HG02759 (cell line): ENCODE results near the gene CUL5.

Experiments used
- ATAC-seq: cut with Tn5 transposase; IDR thresholded peaks from one replicate; pipeline ENCODE4 v1.9.1; 2021; ENCODE audit warnings: mild to moderate bottlenecking, moderate library complexity; ENCODE audit not compliant: unreplicated experiment

CUL5 gene

DNA sequence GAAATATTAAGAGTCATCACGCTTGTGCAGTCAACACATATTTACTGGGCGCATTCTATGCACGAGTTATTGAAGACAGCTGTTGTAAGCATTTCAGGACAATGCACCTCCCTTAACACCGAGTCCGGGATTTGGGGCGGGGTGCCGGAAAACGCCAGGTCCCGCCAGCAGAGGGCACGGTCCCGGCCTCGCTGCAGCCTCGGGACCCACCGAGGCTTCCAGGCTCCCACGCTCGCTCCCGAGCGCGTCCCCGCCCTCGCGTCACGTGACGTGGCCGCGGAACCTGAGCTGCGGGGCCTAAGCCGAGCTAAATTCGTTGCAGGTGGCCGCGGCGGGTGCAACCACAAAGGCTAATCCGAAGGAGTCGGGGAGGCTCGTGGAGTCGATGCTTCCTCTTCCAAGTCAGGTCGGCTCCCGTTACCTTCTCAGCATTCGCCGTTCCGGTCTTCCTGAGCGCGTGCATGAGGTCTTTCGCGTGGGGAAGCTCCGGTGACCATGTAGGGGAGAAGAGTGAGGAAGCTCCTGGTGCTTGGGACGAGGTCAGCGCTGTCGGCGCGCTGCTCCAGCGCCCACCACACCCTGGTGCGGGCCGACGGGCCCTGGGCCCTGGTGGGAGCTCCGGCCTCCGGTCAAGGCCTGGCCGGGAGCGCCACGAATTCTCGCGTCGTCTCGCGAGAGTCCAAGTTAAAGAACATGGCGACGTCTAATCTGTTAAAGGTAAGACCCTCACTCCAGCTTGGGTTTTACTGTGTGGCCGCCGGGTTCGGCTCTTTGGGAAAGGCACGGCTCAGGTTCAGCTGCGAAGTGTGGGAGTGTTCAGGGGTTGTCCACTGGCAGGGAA lies at the start of gene CUL5:
Gene CUL5, plus strand, starts transcription at position 243 of the 841 bp plus-strand sequence. Its CDS starts 451 bp downstream, at position 694.
- peak; percentile 88 for ATAC-seq

DNA sequence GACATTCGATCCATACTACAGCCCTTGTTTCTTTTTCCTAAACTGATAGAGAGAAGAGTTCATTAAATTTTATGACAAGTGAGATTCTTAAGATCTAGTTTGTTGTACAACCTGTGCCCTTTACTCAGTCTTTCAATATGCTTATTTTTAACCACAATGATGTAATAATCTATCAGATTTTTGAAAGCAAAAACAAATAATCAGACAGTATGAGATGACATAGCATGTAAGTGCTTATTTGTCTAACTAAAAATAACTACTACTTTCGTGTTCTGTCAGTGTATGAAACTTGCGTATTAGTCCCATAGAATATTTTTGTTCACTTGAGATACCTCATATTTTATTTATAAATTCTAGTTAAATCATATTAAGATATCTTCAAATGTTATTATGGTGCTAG lies 47.2 kb upstream of the CUL5 start:
- no peak for ATAC-seq

DNA sequence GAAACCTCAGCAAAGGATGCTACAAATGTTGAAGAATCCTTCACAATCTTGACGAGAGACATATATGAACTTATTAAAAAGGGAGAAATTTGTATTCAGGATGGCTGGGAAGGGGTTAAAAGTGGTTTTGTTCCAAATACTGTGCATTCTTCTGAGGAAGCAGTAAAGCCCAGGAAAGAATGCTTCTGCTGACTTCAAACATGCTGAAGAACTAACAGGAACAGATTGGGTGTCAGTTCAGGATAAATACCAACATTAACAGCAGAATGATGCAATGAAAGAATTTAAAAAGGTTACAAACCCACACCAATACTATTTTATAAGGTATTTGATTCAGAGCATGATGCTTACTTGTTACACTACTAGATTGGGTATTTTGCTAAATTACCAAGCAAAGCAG lies 46.5 kb upstream of the CUL5 start:
- ATAC-seq, result no peak

DNA sequence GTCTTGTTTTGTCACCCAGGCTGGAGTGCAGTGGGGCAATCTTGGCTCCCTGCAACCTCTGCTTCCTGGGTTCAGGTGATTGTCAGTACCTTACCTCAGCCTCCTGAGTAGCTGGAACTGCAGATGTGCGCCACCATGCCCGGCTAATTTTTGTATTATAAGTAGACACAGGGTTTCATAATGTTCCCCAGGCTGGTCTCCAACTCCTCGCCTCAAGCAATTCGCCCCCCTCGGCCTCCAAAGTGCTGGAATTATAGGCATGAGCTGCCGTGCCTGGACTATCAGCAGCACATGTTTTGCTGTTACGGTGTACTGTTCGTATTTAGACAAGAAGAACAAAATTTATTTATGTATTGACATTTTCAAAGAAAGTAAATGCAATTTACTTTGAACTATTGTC lies 45.6 kb upstream of the CUL5 start:
- ATAC-seq, result no peak

DNA sequence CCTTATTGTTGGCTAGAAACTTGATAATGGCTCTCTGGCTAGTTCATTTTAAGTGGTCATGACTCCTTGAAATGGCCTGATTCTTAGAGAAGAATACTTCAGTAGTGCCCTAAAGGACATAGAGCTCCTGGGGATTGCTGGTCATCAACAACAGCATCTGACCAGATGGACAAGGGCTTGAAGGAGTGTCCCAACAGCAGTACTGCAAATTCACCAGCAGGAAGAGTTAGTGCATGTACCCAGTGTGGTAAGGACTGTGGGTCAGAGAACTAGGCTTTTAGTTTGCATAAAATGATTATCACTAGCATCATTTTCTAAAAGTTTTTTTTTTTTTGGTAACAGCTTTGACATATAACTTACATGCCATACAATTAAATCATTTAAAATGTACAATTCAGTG lies 39.5 kb upstream of the CUL5 start:
- no peak for ATAC-seq

DNA sequence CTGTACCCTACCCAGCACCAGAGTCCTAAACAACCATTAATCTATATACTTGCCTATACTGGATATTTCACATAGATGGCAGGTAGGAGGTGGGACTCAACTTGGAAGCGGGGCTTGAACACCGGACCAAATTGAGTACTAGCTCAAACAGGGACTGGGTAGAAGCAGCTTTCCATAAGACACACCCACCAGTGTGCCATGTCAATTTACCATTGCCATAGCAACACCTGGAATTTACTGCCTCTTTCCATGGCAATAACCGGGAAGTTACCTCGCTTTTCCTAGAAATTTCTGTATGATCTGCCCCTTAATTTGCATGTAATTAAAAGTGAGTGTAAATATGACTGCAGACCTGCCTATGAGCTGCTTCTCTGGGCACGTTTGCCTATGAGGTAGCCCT lies 38.6 kb upstream of the CUL5 start:
- no peak for ATAC-seq

DNA sequence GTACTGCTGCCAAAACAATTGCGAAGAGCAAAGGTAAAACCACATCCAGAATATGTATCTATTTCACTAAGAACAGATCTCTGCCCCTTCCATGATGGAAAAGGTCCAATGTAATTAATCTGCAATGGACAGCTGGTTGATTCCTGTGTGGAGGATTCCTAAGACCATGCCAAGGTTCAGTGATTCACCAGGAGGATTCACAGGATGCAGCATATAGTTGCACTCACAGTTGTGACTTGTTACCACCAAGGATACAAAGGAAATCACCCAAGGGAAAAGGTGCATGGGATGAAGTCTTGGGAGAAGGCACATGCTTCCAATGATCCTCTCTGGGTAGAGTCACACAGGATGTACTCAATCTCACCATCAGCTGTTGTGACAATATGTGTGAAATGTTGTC lies 35.1 kb upstream of the CUL5 start:
- ATAC-seq, result no peak

DNA sequence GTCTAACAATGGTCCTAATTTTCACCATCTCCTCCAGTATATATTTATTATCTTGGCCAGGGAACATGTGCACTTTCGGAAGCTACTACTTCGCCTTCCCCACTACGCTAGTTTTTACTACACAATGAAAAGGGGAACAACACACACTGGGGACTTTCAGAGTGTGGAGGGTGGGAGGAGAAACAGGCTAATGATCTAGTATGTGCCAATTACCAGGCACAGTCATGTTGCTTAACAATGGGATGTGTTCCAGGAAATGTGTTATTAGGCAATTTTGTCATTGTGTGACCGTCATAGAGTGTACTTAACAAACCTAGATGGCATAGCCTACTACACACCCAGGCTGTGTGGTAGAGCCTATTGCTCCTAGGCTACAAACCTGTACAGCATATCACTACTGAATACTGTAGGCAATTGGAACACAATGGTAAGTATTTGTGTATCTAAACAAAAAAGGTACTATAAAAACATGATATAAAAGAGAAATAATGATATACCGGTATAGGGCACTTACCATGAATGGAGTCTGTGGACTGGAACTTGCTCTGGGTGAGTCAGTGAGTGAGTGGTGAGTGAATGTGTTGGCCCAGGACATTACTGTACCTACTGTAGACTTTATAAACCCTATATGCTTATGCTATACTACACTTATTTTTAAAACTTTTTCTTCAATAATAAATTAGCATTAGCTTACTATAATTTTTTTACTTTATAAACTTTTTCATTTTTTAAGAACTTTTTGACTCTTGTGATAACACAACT lies 20.1 kb upstream of the CUL5 start:
- ATAC-seq, result no peak

DNA sequence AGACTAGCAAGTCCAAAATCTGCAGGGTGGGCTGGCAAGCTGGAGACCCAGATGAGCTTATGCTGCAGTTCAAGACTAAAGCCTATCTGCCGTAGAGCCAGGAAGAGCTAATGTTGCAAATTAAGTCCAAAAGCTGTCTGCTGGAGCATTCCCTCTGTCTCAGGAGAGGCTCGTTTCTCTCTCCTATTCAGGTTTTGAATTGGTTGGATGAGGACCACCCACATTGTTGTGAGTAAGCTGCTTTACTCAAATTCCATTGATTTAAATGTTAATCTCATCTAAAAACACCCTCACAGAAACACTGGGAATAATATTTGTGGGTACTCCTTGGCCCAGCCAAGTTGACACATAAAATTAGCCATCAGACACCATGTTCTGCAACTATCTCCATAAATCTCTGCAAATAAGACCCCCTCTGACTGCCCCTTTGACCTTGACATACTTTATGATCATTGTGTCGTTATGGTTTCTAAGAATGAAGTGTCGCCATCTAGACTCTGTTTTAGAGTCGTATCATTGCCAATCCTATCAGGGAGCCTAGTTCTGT lies 16.8 kb upstream of the CUL5 start:
- ATAC-seq, result no peak

DNA sequence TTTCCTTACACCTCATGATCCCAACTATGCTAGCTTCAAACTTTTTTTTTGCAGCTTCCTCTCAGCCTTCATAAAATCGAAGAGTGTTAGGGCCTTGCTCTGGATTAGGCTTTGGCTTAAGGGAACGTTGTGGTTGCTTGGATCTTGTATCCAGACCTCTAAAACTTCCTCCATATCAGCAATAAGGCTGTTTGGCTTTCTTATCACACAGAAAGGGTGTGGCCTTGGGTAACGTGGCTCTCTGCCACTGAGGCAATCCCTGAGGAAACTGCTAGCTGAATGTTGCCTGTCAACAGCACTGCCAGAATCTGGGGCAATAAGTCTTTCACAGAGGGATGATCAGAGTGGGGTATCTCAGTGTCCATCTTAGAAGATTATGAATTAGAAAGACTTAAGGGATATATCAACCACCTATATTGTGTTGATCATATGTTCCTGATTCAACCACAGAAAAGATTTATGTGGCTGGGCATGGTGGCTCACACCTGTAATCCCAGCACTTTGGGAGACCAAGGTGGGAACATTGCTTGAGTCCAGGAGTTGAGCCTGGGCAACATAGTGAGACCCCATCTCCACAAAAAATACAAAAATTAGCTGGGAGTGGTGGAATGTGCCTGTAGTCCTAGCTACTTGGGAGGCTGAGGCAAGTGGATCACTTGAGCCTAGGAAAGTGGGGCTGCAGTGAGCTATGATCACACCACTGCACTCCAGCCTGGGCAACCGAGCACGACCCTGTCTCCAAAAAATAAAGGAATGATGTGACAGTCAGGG lies 12.5 kb upstream of the CUL5 start:
- ATAC-seq, result no peak

DNA sequence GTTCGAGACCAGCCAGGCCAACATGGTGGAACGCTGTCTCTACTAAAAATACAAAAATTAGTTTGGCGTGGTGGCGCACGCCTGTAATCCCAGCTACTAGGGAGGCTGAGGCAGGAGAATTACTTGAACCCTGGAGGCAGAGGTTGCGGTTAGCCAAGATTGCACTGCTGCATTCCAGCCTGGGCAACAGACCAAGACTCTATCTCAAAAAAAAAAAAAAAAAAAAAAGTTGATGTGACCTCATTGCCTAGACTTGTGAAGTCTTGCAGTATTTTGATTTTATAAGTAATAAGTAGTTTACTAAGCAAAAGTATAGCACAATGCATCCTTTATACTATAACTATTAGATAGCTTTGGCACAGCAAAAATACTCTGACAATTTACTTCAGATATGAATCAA lies 9.9 kb upstream of the CUL5 start:
- no peak for ATAC-seq

DNA sequence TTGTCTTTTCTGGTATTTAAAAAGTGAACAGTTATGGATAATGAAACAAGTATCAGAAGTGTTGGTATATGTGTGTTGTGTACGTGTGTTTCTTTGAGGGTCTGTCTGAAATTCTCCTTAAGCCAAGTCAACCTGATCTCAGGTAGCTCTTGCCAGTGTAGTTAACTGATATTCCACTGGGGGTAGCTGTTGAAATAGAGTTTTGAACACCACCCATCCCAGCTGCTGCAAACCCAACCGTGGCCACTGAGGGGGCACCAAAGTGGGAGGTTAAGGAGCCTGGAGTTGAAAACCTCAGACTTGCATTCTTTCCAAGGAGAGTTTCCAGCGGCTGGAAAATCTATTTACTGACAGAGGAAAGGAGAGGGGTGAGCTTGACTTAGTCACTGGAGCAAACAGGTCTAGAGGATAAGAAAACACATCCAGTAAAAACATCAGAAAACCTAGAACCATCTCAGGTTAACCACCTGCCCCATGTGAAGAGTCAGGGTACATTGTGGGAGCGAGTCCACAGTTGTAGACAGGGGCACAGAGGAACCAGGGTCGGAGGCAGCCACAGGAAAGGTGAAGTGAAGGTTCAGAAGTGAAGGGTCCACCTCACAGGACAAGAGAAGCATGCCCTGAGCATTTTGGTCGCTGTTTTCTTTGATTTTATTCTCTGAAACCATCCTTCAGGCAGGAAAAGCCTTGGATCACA lies 8.8 kb upstream of the CUL5 start:
- peak; percentile 84 for ATAC-seq

DNA sequence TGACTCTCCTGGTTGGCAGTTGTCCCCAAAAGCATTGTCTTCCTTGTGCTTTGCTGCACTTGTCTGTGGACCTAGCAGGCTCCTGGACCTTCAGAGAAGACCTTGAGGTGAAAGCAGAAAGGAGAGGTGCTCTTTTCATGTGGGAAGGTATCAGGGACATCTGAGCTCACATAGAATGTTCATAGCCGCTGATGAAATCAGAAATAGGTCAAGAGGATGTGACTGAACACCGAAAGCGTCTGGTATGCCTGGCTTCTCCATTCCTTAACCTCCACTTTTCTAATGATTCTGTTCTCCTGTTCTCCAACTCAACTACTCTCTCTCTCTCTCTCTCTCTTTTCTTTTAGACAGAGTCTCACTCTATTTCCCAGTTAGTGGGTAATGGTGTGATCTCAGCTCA lies 6.2 kb upstream of the CUL5 start:
- ATAC-seq, result no peak

DNA sequence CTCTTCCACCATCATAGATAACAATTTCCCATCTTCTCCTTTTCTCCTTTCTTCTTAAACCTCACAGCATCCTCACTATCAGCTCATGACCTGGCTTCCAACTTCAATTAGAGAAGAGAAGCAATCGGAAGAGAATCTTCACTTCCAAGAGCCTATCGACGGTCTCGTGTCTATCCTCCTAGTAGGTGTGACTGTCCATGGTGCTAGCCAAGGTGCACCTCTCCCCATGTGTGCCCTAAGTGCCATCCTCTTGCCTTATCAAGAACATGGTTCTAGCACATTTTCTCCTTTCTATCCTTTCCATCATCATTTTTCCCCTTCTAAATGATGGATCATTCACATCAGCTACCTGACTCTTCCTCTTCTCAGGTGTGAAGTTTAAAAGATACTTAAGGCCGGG lies 5.1 kb upstream of the CUL5 start:
- no peak for ATAC-seq

DNA sequence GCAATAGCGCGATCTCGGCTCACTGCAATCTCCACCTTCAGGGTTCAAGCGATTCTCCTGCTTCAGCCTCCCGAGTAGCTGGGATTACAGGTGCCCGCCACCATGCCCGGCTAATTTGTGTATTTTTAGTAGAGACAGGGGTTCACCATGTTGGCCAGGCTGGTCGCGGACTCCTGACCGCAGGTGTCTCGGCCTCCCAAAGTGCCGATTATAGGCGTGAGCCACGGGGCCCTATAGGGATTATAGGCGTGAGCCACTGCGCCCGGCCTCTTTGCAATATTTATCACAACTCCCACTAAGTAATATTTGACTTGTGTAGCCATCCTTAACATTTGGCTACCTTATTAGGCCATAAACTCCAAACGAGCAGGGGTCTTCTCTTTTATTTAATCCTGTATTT lies 879 bp upstream of the CUL5 start:
- ATAC-seq, result no peak

DNA sequence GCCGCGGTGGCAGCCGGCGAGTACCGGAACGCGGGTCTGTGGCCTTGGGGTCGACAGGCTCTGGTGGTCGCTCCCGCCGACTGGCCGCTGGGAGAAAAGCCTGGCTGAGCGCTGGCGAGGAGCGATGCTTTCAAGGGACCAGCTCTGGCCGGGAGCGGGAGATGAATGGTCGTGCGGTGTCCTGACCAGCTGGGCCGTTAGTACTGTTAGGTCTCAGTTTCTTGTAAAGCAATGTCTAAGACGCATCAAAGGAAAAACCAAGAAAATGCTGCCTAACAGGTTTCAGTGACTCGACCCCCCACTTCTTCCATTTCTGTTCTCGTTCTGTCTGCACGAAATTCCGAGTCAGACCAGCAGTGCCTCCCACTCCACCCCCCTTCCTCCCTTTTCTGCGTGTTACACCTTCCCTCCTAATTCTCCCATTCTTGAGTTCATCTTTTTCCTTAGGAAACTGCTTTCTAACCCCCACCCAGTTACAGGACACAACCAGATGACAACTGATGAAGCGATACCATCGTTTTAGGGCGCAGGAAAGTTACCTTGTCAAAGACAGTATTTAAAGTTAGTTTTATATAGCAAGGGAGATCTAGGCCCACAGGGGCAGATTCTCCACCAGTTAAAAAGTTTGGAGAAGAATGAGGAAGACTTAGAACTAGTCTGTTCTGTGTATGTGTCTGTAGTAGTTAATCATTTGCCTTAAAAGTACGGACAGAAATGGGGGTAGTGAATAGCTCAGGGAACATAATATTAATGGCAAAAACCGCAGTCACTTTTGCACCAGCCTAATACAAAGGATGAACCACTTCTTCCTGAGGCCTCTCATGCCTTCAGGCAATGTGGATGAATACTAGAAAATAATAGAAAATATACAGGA lies 1.0 kb downstream of the CUL5 start:
- ATAC-seq, result peak; percentile 22

DNA sequence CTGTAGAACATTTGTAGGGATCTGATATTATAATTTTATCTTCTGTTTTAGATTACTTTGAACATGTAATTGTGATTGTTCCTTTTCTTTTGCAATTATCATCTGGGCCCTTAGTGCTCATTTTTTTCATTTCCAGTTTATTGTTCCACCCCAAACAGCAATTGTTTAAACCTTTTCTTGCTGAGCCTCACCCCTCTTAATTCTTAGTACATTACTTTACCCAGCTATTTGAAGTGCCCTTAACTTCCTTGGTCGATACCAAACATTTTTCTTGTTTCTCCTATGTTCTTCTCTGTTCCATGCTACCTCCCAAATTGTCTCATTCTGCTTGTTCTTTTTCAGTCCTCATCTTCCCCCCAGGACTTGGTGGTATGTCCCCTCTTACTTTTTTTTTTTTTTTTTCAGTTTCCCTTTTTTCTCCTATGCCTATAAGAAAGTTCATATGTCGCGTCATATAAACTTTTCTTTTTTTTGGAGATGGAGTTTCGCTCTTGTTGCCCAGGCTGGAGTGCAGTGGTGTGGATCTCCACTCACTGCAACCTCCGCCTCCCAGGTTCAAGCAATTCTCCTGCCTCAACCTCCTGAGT lies 3.5 kb downstream of the CUL5 start:
- ATAC-seq, result no peak

DNA sequence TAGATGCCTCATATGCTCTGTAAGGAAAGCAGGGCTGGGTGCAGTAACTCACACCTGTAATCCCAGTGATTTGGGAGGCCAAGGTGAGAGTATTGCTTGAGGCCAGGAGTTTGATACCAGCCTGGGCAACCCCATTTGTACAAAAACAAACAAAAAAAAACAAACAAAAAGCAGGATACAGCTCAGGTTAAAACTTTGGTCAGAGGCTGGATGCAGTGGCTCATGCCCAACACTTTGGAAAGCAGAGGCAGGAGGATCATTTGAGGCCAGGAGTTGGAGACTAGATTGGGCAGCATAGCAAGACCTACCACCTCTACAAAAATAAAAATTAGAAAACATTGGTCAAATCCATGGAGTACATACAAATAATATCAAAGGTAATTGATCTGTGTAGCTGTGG lies 7.9 kb downstream of the CUL5 start:
- ATAC-seq, result no peak

DNA sequence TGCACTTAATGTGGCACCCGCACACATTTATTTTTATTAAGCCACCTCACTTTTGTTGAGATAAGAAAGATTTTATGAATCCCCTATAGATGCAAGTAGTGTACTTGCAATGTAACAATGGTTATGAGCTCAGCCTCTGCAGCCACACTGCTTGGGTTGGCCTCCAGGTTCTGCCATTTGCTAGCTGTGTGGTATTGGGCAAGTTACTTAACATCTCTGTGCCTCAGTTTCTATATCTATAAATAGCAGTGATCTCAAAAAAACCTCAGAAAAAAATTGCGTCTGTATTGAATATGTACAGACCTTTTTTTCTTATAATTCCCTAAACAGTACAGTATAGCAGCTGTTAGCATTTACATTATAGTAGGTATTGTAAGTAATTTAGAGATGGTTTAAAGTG lies 10.0 kb downstream of the CUL5 start:
- ATAC-seq, result no peak
